ENCODE data around the gene MRPL10.
A peak's percentile ranks its signal among the peaks of the same experiment; 100 is the strongest.

The MRPL10 gene

DNA sequence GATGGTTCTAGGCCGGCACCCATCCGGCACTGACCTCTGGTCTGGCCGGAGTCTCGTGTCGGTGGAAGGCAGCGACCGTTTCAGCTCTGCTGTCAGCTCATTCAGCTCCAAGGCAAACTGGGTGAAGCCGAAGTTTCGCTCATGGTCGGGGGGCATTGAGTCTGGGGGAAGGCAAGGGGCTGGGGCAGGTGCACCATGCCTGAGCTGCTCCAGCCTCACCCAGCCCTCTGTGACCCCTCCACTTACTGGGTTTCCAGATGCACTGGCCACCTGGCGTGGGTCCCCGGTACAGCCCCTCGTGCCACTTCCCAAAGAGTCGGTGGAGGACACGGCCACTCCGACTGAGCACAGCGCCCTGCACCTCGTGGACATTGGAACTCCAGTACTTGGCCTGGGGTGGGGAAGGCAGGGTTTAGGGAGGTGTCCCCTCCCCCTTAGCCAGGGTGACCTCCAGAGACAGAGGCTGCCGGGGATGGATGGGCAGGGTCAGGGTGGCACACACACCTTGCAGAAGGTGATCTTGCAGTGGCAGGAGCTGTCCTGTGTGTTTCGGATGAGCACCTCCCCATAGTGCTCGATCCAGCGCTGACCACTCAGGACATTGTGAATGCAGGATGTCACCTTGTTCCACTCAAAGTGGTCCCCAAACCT is 22.4 kb downstream of the MRPL10 start:
- Mint-ChIP-seq H3K36me3 (peaks cover 50 to 68% of the 10 kb centered on the region in 2 donors), H3K27ac (peak overlapping the region; percentile 52), H3K4me1 (peaks cover 5 to 12% of the 10 kb centered on the region in 2 donors), H3K4me3 (no peak overlapping the region), H3K27me3 (no peaks in the 10 kb centered on the region), H3K9me3 (no peaks in the 10 kb centered on the region)
- ATAC-seq (replicated peaks) (no peak), DNase-seq (no peak)

DNA sequence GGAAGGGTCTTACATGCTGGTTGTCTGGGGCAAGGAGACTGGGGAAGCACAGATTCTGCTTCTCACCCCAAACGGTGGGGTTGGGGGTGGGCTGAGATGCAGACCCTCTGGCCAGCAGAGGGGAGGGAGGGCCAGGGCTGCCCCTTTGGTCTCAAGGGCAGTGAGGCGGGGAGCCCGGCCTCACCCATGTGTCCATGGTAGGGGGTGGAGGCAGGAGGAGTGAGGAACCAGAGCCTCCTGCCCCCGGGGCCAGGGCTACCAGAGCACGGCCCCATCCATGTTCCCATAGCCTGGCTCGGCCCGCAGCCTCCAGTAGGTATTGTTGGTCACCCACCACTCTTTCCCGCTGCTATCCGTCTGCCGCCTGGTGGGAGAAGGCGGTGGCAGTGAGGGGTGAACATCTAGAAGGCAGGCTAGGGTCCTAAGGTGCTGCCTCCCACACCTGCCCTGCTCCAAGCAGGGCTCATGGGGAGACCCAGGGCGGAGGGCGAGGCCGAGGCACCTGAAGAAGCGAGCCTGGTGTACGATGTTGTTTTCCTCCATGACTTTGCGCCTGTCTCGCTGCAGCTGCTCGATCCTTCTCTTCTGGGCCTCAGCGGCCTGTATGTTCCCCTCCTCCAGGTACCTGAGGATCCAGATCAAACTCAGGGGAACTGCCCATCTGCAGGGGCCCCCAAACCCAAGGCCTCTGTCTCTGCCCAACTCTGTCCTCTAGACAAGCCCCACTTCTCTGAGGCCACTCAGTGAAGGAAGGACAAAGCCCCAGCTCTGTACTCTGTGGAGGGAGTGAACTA is 23.1 kb downstream of the MRPL10 start:
- ATAC-seq (replicated peaks) (no peak), DNase-seq (no peak)
- peak overlapping the region; percentile 52 for H3K27ac Mint-ChIP-seq
- peaks cover 48 to 67% of the 10 kb centered on the region in 2 donors for H3K36me3 Mint-ChIP-seq
- H3K4me1 Mint-ChIP-seq, result peaks cover 5 to 12% of the 10 kb centered on the region in 2 donors
- no peak overlapping the region for H3K4me3 Mint-ChIP-seq
- H3K9me3 Mint-ChIP-seq, result no peaks in the 10 kb centered on the region
- no peaks in the 10 kb centered on the region for H3K27me3 Mint-ChIP-seq

DNA sequence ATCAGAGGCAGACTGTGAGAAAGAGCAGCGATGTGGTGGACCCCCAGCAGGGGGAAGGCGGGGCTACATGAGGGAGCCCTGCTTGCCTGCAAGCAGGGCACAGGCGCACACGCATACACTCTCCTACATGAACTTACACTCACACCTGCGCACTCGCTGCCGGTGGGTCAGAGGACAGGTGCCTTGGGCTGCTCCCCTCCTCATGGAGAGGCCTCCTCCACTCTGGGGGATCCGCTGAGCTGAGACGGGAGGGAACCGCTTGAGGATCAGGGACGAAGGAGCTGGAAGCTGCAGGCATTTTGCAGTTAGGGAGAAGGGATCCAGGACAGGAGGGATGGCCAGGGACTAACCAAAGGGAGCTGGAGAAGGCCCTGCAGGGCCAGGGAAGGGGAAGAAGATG is 23.9 kb downstream of the MRPL10 start:
- H3K4me3 Mint-ChIP-seq, result no peak overlapping the region
- ATAC-seq (replicated peaks) (no peak), DNase-seq (no peak)
- peak overlapping the region; percentile 72 for H3K27ac Mint-ChIP-seq
- no peaks in the 10 kb centered on the region for H3K27me3 Mint-ChIP-seq
- peaks cover 5 to 8% of the 10 kb centered on the region in 2 donors for H3K4me1 Mint-ChIP-seq
- H3K9me3 Mint-ChIP-seq, result no peaks in the 10 kb centered on the region
- peaks cover 40 to 59% of the 10 kb centered on the region in 2 donors for H3K36me3 Mint-ChIP-seq

DNA sequence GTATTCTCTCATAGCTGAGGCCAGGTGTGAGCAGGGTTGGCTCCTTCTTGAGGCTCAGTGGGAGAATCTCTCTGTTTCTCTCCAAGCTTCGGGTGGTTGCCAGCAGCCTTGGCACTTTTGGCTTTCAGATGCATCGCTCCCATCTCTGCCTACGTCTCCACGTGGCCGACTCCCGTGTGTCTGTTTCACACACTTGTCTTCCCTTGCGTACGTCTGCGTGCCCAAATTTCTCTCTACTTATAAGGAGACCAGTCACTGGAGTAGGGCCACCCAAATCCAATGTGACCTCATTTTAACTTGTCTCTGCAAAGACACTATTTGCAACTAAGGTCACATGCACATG is 24.5 kb downstream of the MRPL10 start:
- DNase-seq, result no peak
- no peak for ATAC-seq (replicated peaks)
- H3K27ac Mint-ChIP-seq, result no peak overlapping the region
- peaks cover 35 to 54% of the 10 kb centered on the region in 2 donors for H3K36me3 Mint-ChIP-seq
- no peaks in the 10 kb centered on the region for H3K9me3 Mint-ChIP-seq
- peaks cover 5 to 7% of the 10 kb centered on the region in 2 donors for H3K4me1 Mint-ChIP-seq
- no peaks in the 10 kb centered on the region for H3K27me3 Mint-ChIP-seq
- no peak overlapping the region for H3K4me3 Mint-ChIP-seq

DNA sequence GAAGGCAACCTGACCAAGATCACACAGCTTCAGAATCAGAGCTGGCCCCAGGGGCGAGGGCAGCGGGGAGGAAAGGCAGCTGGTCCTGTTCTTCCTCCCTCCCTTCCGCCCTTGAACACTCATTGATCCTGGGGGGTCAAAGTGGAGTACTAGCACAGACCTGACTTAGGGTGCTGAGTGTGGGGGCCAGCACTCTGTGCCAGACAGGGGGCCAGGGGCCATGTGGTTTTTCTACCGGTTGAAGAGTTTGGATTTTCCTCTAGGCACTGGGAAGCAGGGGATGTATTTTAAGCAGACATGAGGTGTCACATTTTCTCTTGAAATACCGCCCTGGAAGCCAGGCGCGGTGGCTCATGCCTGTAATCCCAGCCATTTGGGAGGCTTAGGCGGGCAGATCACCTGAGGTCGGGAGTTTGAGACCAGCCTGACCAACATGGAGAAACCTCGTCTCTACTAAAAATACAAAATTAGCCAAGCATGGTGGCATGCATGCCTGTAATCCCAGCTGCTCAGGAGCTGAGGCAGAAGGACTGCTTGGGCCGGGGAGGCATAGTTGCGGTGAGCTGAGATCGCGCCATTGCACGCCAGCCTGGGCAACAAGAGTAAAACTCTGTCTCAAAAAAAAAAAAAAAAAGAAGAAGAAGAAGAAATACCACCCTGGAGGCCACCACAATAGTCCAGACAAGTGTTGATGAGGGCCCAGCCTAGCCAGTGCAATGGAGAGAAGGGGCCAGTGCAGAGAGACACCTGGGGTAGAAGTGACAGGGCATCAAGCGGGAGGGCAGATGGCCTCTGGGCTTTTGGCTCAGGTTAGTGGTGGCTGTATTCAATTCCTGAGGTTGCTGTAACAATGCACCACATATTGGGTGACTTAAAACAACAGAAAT is 25.1 kb downstream of the MRPL10 start:
- Mint-ChIP-seq H3K36me3 (peaks cover 29 to 48% of the 10 kb centered on the region in 2 donors), H3K27me3 (no peaks in the 10 kb centered on the region), H3K4me1 (peaks cover 5 to 7% of the 10 kb centered on the region in 2 donors), H3K27ac (no peak overlapping the region), H3K9me3 (no peaks in the 10 kb centered on the region), H3K4me3 (no peak overlapping the region)
- ATAC-seq (replicated peaks) (no peak), DNase-seq (no peak)

DNA sequence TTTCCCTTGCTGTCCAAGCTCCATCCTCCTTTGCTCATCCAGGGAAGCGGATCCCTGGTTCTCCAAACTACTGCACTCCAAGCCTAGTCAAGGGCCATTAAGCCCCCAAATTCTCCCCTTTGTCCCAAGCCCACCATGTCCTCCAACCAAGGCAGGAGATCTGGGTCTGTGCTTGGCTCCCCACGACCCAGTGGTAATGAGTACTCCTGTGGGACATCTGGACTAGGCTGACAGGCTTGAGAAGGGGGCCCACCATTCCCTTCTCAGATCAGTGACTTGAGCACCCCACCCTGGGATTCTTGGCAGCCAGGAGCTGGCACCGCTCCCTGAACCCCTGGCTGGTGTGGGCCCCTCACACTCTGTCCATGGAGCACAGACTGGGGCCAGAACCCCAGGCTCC is 26.9 kb downstream of the MRPL10 start:
- H3K27me3 Mint-ChIP-seq, result no peaks in the 10 kb centered on the region
- peaks cover 0 to 3% of the 10 kb centered on the region in 2 donors for H3K4me1 Mint-ChIP-seq
- peaks cover 20 to 30% of the 10 kb centered on the region in 2 donors for H3K36me3 Mint-ChIP-seq
- H3K27ac Mint-ChIP-seq, result no peak overlapping the region
- no peak overlapping the region for H3K4me3 Mint-ChIP-seq
- ATAC-seq (replicated peaks) (no peak), DNase-seq (no peak)
- H3K9me3 Mint-ChIP-seq, result no peaks in the 10 kb centered on the region

DNA sequence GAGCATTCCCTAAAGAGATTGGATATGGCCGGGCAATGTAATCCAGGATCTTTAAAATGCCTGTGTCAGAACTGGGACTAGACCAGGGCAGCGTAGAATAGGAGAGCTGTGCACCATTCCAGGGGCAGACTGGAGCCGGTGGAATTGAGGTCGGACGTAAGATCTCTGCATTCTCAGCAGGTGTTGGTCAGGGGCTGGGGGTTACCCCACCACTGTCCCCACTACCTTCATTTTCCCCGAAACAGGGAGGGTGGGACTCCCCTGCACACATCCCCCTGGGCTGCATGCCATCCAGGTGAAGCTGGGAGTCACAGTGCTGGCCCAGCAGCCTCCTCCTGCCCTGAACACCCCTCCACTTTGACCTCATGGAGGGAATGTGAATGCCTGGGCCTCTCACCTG is 27.6 kb downstream of the MRPL10 start:
- no peaks in the 10 kb centered on the region for H3K27me3 Mint-ChIP-seq
- DNase-seq, result no peak
- H3K9me3 Mint-ChIP-seq, result no peaks in the 10 kb centered on the region
- no peak overlapping the region for H3K4me3 Mint-ChIP-seq
- no peak for ATAC-seq (replicated peaks)
- no peak overlapping the region for H3K27ac Mint-ChIP-seq
- peaks cover 0 to 3% of the 10 kb centered on the region in 2 donors for H3K4me1 Mint-ChIP-seq
- H3K36me3 Mint-ChIP-seq, result peaks cover 20 to 23% of the 10 kb centered on the region in 2 donors

DNA sequence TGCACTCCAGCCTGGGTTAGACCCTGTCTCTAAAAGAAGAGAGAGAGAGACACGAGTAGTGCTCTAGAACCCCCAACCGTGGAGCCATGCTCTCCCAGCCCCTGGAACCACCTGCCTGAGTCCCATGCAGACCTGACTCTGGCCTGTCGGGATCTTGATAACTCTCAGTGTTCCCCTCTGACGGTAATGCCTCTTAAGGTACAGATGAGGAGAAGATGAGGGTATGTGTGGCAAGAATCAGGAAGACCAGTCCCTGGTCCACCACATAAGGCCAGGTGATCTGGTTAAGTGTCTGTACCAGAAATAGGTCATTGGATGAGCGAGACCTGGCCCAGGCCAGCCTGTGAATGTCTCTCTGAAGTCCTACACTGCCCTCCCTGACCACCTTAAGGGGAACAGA is 28.1 kb downstream of the MRPL10 start:
- H3K4me1 Mint-ChIP-seq, result peaks cover 0 to 3% of the 10 kb centered on the region in 2 donors
- no peaks in the 10 kb centered on the region for H3K9me3 Mint-ChIP-seq
- DNase-seq (no peak), ATAC-seq (replicated peaks) (no peak)
- no peak overlapping the region for H3K27ac Mint-ChIP-seq
- H3K27me3 Mint-ChIP-seq, result no peaks in the 10 kb centered on the region
- no peak overlapping the region for H3K4me3 Mint-ChIP-seq
- peaks cover 16 to 18% of the 10 kb centered on the region in 2 donors for H3K36me3 Mint-ChIP-seq

DNA sequence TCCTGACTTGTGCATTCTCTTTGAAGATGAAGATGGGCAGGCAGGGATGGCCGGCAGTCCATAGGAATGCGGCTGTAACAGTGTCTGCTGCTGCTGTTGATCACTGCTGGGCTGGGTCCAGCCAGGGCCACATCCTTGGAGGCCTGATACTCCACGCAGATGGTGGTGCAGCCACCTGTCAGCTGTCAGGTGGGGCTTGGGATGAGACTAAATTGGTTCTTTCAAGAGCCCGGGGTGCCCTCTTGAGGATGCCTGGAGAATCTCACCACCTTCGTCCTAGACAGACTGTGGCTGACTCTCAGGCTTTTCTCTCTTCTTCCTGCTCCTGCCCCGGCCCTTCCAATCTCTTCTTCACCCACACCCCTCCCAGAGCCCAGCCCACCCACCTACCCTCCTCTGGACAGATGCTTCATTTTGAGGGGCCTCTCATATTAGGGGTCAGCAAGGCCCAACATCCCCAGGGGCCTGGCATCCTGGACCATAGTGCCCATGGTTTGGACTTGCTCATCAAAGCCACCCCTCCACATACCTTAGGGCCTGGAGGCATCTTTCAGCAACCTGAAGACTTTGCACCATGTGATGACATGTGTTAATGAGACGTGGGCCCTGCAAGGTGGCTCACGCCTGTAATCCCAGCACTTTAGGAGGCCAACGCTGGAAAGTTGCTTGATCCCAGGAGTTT is 28.9 kb downstream of the MRPL10 start:
- peaks cover 0 to 3% of the 10 kb centered on the region in 2 donors for H3K4me1 Mint-ChIP-seq
- H3K9me3 Mint-ChIP-seq, result no peaks in the 10 kb centered on the region
- DNase-seq (peak; percentile 33), ATAC-seq (replicated peaks) (peak; percentile 93 to 96)
- H3K4me3 Mint-ChIP-seq, result no peak overlapping the region
- peaks cover 10 to 11% of the 10 kb centered on the region in 2 donors for H3K36me3 Mint-ChIP-seq
- H3K27me3 Mint-ChIP-seq, result peaks cover 6% of the 10 kb centered on the region in 2 donors
- no peak overlapping the region for H3K27ac Mint-ChIP-seq

DNA sequence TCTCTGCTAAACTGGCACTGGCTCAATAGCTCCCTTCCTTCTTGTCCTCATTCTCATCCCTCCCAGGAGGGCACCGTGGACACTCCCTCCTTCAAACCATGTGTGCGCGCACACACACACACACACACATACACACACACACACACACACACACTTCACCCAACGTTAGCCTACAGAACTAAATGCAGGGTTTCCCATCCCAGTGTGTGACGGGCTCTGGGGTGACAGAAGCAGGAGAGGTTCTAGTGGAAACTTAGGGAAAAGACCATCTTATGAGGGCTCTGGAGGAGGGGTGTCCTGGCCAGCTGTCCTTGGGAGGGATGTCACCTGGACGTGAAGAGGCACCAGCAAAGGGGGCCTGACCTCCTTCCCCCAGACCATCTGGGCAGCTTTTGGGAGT is 29.4 kb downstream of the MRPL10 start:
- Mint-ChIP-seq H3K4me3 (no peak overlapping the region), H3K4me1 (peaks cover 0 to 3% of the 10 kb centered on the region in 2 donors), H3K27ac (no peak overlapping the region), H3K27me3 (peaks cover 6 to 7% of the 10 kb centered on the region in 2 donors), H3K36me3 (peaks cover 4 to 5% of the 10 kb centered on the region in 2 donors), H3K9me3 (no peaks in the 10 kb centered on the region)
- DNase-seq (no peak), ATAC-seq (replicated peaks) (no peak)

DNA sequence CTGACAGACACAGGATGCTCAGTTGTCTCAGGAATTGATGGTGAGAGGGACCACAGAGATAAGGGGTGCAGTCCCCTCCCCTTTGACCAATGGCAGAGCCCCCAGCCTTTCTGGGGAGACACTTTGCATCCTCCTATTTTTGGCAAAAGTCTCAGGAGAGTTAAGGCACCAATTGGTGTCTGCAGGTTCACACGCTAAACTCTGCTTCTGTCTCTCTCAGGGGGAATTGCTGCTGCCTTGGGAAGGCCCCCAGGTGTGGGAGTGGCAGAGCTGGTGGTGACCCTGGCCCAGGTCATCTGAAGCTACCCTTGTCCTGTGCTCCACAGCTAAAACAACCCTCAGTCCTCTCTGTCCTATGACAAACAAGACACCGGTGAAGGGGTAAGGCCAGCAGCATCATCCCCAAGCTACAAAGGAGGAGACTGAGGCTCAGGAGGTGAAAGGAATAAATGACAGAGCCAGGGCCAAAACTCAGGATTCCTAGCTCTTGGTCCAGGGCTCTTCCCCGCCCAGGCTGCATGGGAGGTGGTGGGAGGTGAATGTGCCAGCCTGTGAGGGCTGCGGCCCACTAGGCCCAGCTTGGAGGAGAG is 30.1 kb downstream of the MRPL10 start:
- no peak for DNase-seq
- Mint-ChIP-seq H3K27ac (peak overlapping the region; percentile 10), H3K36me3 (peaks cover under 1 to 2% of the 10 kb centered on the region in 2 donors), H3K9me3 (no peaks in the 10 kb centered on the region), H3K27me3 (peaks cover 6 to 7% of the 10 kb centered on the region in 2 donors), H3K4me1 (peaks cover 0 to 3% of the 10 kb centered on the region in 2 donors), H3K4me3 (no peak overlapping the region)
- ATAC-seq (replicated peaks), result no peak

DNA sequence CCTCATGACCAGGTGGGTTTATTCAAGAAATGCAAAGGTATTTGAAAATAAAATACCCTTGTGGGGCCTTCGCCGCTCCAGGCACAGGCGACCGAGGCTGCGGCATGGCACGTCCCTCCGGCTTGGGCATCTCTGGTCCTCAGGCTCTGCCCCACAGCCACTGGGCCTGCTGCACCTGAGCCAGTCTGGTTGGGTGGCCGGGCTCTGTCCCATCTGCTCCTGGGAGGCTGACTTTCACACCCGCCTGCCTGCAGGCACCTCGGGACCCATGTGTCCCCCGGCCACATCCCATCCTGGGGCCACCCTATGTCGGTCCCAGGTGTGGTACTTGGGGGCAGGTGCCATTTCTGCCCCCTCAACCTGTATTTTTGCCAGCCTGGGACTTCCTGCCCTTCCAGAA is 30.7 kb downstream of the MRPL10 start:
- Mint-ChIP-seq H3K36me3 (no peaks in the 10 kb centered on the region), H3K27ac (no peak overlapping the region), H3K27me3 (peaks cover 6 to 9% of the 10 kb centered on the region in 2 donors), H3K4me1 (peaks cover 0 to 3% of the 10 kb centered on the region in 2 donors), H3K9me3 (no peaks in the 10 kb centered on the region), H3K4me3 (no peak overlapping the region)
- DNase-seq (no peak), ATAC-seq (replicated peaks) (no peak)

DNA sequence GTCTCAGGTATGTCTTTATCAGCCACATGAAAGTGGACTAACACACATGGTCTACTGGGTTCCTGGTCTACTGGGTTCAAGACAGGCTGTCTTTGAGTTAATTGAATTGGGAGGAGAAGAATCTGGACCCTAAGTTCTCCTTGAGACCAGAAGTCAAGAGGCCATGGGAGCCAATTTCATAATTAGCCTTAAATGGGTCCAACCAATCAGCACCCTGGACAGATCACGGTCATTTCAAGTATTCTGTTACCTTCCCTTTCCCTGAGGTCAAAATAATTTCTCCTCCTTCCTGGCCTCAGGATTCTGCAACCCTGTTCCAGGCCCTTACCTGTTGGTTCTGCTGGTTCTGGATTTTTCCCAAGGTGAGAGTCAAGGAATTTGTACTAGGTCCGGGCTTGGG is 33.5 kb downstream of the MRPL10 start:
- peaks cover 0 to 2% of the 10 kb centered on the region in 2 donors for H3K4me1 Mint-ChIP-seq
- H3K4me3 Mint-ChIP-seq, result no peak overlapping the region
- ATAC-seq (replicated peaks) (no peak), DNase-seq (no peak)
- H3K36me3 Mint-ChIP-seq, result no peaks in the 10 kb centered on the region
- no peaks in the 10 kb centered on the region for H3K9me3 Mint-ChIP-seq
- no peak overlapping the region for H3K27ac Mint-ChIP-seq
- peaks cover 27 to 28% of the 10 kb centered on the region in 2 donors for H3K27me3 Mint-ChIP-seq

Data from stimulated activated naive B cell treated with anti-CD40 and anti-IgM and Interleukin-4, amounts not matched to agents 10 μg/mL and 1 μg/mL and 100 μg/mL, for 72 hours (primary cell).